Neural cell (in vitro differentiated cells): ENCODE results near the gene GTPBP6.

ENCODE experiments used
- EP300 ChIP-seq: fragments of 450-650 bp; conservative IDR thresholded peaks from 2 replicates; pipeline ENCODE4 v1.6.1; 2014; ENCODE audit warnings: antibody characterized with exemption, mild to moderate bottlenecking, moderate library complexity; ENCODE audit not compliant: poor library complexity, severe bottlenecking
- POLR2AphosphoS5 ChIP-seq: IDR thresholded peaks from 2 replicates; pipeline ENCODE4 v1.6.1; 2012
- TAF1 ChIP-seq: IDR thresholded peaks from 2 replicates; pipeline ENCODE4 v1.6.1; 2012; ENCODE audit warnings: low read depth
- TF ChIP-seq, protein P1 (sequence below): IDR thresholded peaks from 2 replicates; pipeline ENCODE4 v1.6.1; 2012; ENCODE audit warnings: borderline replicate concordance
- TF ChIP-seq, protein P2 (sequence below): fragments of 450-650 bp; IDR thresholded peaks from 2 replicates; pipeline ENCODE4 v1.5.1; 2014; ENCODE audit warnings: antibody characterized with exemption, mild to moderate bottlenecking, moderate library complexity; ENCODE audit not compliant: poor library complexity, severe bottlenecking

DNA sequence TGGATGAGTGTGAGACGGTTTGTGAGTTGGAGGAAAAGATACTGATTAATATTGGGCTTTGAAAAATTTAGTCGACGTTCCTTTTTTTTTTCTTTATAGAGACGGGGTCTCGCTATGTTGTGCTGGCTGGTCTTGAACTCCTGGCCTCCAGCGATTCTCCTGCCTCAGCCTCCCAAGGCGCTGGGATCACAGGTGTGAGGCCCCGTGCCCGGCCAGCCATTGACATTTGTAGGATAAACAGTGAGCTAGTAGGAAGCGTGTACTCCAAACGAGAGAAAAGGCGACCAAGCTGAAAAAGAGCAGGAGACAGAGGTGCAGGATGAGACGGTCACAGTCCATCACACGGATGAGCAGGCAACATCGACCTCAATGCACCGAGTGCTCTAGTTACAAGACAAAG lies 48.8 kb upstream of the GTPBP6 start:
- TF ChIP-seq TAF1 (no peak), EP300 (no peak), POLR2AphosphoS5 (no peak)
- TF ChIP-seq, protein P1, sequence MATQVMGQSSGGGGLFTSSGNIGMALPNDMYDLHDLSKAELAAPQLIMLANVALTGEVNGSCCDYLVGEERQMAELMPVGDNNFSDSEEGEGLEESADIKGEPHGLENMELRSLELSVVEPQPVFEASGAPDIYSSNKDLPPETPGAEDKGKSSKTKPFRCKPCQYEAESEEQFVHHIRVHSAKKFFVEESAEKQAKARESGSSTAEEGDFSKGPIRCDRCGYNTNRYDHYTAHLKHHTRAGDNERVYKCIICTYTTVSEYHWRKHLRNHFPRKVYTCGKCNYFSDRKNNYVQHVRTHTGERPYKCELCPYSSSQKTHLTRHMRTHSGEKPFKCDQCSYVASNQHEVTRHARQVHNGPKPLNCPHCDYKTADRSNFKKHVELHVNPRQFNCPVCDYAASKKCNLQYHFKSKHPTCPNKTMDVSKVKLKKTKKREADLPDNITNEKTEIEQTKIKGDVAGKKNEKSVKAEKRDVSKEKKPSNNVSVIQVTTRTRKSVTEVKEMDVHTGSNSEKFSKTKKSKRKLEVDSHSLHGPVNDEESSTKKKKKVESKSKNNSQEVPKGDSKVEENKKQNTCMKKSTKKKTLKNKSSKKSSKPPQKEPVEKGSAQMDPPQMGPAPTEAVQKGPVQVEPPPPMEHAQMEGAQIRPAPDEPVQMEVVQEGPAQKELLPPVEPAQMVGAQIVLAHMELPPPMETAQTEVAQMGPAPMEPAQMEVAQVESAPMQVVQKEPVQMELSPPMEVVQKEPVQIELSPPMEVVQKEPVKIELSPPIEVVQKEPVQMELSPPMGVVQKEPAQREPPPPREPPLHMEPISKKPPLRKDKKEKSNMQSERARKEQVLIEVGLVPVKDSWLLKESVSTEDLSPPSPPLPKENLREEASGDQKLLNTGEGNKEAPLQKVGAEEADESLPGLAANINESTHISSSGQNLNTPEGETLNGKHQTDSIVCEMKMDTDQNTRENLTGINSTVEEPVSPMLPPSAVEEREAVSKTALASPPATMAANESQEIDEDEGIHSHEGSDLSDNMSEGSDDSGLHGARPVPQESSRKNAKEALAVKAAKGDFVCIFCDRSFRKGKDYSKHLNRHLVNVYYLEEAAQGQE = no peak
- TF ChIP-seq, protein P2, sequence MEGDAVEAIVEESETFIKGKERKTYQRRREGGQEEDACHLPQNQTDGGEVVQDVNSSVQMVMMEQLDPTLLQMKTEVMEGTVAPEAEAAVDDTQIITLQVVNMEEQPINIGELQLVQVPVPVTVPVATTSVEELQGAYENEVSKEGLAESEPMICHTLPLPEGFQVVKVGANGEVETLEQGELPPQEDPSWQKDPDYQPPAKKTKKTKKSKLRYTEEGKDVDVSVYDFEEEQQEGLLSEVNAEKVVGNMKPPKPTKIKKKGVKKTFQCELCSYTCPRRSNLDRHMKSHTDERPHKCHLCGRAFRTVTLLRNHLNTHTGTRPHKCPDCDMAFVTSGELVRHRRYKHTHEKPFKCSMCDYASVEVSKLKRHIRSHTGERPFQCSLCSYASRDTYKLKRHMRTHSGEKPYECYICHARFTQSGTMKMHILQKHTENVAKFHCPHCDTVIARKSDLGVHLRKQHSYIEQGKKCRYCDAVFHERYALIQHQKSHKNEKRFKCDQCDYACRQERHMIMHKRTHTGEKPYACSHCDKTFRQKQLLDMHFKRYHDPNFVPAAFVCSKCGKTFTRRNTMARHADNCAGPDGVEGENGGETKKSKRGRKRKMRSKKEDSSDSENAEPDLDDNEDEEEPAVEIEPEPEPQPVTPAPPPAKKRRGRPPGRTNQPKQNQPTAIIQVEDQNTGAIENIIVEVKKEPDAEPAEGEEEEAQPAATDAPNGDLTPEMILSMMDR = no peak
